Measurements from ENCODE around the gene ATP8B3.

The ATP8B3 gene

GRCh38 chr19:1765904-1766799, 45.9 kb downstream of the ATP8B3 start:
- no peak for TF ChIP-seq POLR2AphosphoS5 (IDR thresholded peaks at IDR 0.05; ENCODE audit: low read depth, low read length)
- TF ChIP-seq FOXP2 (optimal IDR thresholded peaks at IDR 0.05; ENCODE audit: borderline replicate concordance, extremely low read depth, extremely low read length, insufficient read depth): no peak
- TF ChIP-seq TAF1 (IDR thresholded peaks at IDR 0.05; ENCODE audit: borderline replicate concordance, insufficient read depth, low read length): no peak
- TF ChIP-seq, protein P1, sequence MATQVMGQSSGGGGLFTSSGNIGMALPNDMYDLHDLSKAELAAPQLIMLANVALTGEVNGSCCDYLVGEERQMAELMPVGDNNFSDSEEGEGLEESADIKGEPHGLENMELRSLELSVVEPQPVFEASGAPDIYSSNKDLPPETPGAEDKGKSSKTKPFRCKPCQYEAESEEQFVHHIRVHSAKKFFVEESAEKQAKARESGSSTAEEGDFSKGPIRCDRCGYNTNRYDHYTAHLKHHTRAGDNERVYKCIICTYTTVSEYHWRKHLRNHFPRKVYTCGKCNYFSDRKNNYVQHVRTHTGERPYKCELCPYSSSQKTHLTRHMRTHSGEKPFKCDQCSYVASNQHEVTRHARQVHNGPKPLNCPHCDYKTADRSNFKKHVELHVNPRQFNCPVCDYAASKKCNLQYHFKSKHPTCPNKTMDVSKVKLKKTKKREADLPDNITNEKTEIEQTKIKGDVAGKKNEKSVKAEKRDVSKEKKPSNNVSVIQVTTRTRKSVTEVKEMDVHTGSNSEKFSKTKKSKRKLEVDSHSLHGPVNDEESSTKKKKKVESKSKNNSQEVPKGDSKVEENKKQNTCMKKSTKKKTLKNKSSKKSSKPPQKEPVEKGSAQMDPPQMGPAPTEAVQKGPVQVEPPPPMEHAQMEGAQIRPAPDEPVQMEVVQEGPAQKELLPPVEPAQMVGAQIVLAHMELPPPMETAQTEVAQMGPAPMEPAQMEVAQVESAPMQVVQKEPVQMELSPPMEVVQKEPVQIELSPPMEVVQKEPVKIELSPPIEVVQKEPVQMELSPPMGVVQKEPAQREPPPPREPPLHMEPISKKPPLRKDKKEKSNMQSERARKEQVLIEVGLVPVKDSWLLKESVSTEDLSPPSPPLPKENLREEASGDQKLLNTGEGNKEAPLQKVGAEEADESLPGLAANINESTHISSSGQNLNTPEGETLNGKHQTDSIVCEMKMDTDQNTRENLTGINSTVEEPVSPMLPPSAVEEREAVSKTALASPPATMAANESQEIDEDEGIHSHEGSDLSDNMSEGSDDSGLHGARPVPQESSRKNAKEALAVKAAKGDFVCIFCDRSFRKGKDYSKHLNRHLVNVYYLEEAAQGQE (IDR thresholded peaks at IDR 0.05; ENCODE audit: insufficient read depth in 1 of 2, low read depth in 2 of 2, low read length in 2 of 2): no peak
- TF ChIP-seq SIN3A (IDR thresholded peaks at IDR 0.05; ENCODE audit: borderline replicate concordance, insufficient read depth, low read length): no peak

DNA sequence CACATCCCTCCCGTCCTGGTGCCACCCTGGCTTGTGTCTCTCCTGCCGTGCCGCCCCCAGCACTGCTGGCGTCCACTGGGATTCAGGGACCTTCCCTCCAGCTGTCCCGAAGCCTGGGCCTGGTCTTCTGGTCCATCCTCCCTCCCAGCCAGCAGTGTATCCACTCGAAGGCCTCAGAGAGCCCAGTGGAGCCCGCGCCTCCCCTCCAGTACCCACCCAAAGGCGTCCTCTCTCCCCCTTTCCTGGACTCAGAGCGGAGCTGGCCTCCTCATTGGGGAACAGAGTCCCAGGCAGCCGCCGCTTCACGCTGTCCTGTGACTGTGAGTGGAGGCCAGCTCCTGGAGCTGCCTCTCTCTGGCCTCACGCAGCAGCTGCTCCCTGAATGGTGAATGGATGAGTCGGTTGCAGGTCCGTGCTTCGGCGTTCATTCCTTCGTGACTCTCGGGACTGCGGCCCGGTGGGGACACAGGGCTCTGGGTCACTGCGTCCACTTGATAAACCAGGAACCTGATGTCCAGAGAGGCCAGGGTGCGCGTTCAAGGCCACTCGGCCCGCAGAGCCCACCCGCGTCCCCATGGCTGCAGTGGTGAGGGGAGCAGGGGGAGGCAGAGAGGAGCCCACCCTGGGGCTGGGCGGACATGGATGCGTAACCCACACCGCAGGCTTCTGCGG, 46.7 kb downstream of the ATP8B3 start:
- TF ChIP-seq POLR2AphosphoS5 (IDR thresholded peaks at IDR 0.05; ENCODE audit: low read depth, low read length): no peak
- TF ChIP-seq TAF1 (IDR thresholded peaks at IDR 0.05; ENCODE audit: borderline replicate concordance, insufficient read depth, low read length): no peak
- no peak for TF ChIP-seq FOXP2 (optimal IDR thresholded peaks at IDR 0.05; ENCODE audit: borderline replicate concordance, extremely low read depth, extremely low read length, insufficient read depth)
- TF ChIP-seq SIN3A (IDR thresholded peaks at IDR 0.05; ENCODE audit: borderline replicate concordance, insufficient read depth, low read length): no peak
- TF ChIP-seq, protein P1 (IDR thresholded peaks at IDR 0.05; ENCODE audit: insufficient read depth in 1 of 2, low read depth in 2 of 2, low read length in 2 of 2): no peak

GRCh38 chr19:1764729-1765128, 47.3 kb downstream of the ATP8B3 start:
- TF ChIP-seq FOXP2 (optimal IDR thresholded peaks at IDR 0.05; ENCODE audit: borderline replicate concordance, extremely low read depth, extremely low read length, insufficient read depth): no peak
- TF ChIP-seq, protein P1 (IDR thresholded peaks at IDR 0.05; ENCODE audit: insufficient read depth in 1 of 2, low read depth in 2 of 2, low read length in 2 of 2): no peak

- TF ChIP-seq FOXP2 (optimal IDR thresholded peaks at IDR 0.05; ENCODE audit: borderline replicate concordance, extremely low read depth, extremely low read length, insufficient read depth) (no peak), POLR2AphosphoS5 (IDR thresholded peaks at IDR 0.05; ENCODE audit: low read depth, low read length) (no peak), TAF1 (IDR thresholded peaks at IDR 0.05; ENCODE audit: borderline replicate concordance, insufficient read depth, low read length) (no peak), SIN3A (IDR thresholded peaks at IDR 0.05; ENCODE audit: borderline replicate concordance, insufficient read depth, low read length) (no peak)
- TF ChIP-seq, protein P1 (IDR thresholded peaks at IDR 0.05; ENCODE audit: insufficient read depth in 1 of 2, low read depth in 2 of 2, low read length in 2 of 2): no peak
Measured at GRCh38 chr19:1763648-1764639, 48.1 kb downstream of the ATP8B3 start.
